ENCODE results near the gene PYROXD2.

Gene PYROXD2

GRCh38 chr10:98417973-98418664, 3.1 kb upstream of the PYROXD2 start:
- no peak for ATAC-seq
- TF ChIP-seq GLIS3 (CRISPR knock-in tag; IDR thresholded peaks at IDR 0.05) (no peak), PATZ1 (CRISPR knock-in tag; IDR thresholded peaks at IDR 0.05; ENCODE audit: borderline replicate concordance) (no peak), OSR1 (CRISPR knock-in tag; IDR thresholded peaks at IDR 0.05) (no peak), ZNF70 (CRISPR knock-in tag; IDR thresholded peaks at IDR 0.05) (no peak), BACH2 (CRISPR knock-in tag; IDR thresholded peaks at IDR 0.05; ENCODE audit: borderline replicate concordance) (no peak), ZNF8 (CRISPR knock-in tag; IDR thresholded peaks at IDR 0.05) (no peak), ZC3H10 (CRISPR knock-in tag; IDR thresholded peaks at IDR 0.05) (no peak), ESRRG (CRISPR knock-in tag; IDR thresholded peaks at IDR 0.05) (no peak), TSHZ2 (CRISPR knock-in tag; IDR thresholded peaks at IDR 0.05) (no peak), PPARA (CRISPR knock-in tag; IDR thresholded peaks at IDR 0.05; ENCODE audit: borderline replicate concordance) (no peak), CREB5 (CRISPR knock-in tag; IDR thresholded peaks at IDR 0.05; ENCODE audit: low read depth) (no peak), CSDC2 (CRISPR knock-in tag; IDR thresholded peaks at IDR 0.05) (no peak), POU6F1 (CRISPR knock-in tag; IDR thresholded peaks at IDR 0.05; ENCODE audit: borderline replicate concordance, low read depth) (no peak), ZFP30 (CRISPR knock-in tag; IDR thresholded peaks at IDR 0.05) (no peak)

- TF ChIP-seq PPARA (CRISPR knock-in tag; IDR thresholded peaks at IDR 0.05; ENCODE audit: borderline replicate concordance) (no peak), ZFP30 (CRISPR knock-in tag; IDR thresholded peaks at IDR 0.05) (no peak), ESRRG (CRISPR knock-in tag; IDR thresholded peaks at IDR 0.05) (no peak), SNAI2 (CRISPR knock-in tag; IDR thresholded peaks at IDR 0.05) (no peak), CSRNP3 (CRISPR knock-in tag; IDR thresholded peaks at IDR 0.05) (no peak), ZC3H10 (CRISPR knock-in tag; IDR thresholded peaks at IDR 0.05) (no peak), TSHZ2 (CRISPR knock-in tag; IDR thresholded peaks at IDR 0.05) (no peak), ZNF70 (CRISPR knock-in tag; IDR thresholded peaks at IDR 0.05) (no peak), ZFP3 (CRISPR knock-in tag; IDR thresholded peaks at IDR 0.05) (no peak), CSDC2 (CRISPR knock-in tag; IDR thresholded peaks at IDR 0.05) (no peak)
- ATAC-seq = no peak
Observed at GRCh38 chr10:98417481-98417959, 2.5 kb upstream of the PYROXD2 start.

Measured in SK-N-SH treated with all-trans-retinoic acid at 6 μM for 48 hours (cell line).